Upper lobe of right lung (tissue), 1 donor: Measurements from ENCODE around the gene ART4. TPM values are rescaled to one million over a fixed set of nuclear protein-coding genes. Genes with fewer than 3 reads are reported as not detected.

Experiments used
- ATAC-seq: fragments of 200-7000 bp; cut with Tn5 transposase; one replicate; pipeline ENCODE4 v1.9.1; 2020; ENCODE audit warnings: mild to moderate bottlenecking, moderate library complexity
- DNase-seq: peaks from one replicate; pipeline ENCODE4 v3.0.0-alpha.2; 2020
- H3K27ac ChIP-seq: fragments of 200-600 bp; one replicate; pipeline ENCODE4 v1.8.0; 2022
- H3K27me3 ChIP-seq: fragments of 200-600 bp; one replicate; pipeline ENCODE4 v1.8.0; 2022; ENCODE audit warnings: mild to moderate bottlenecking
- H3K36me3 ChIP-seq: fragments of 200-600 bp; one replicate; pipeline ENCODE4 v1.8.0; 2022
- H3K4me1 ChIP-seq: fragments of 200-600 bp; one replicate; pipeline ENCODE4 v1.8.0; 2022
- H3K4me3 ChIP-seq: fragments of 200-600 bp; one replicate; pipeline ENCODE4 v1.8.0; 2022; ENCODE audit warnings: mild to moderate bottlenecking
- H3K9me3 ChIP-seq: fragments of 200-600 bp; one replicate; pipeline ENCODE4 v1.8.0; 2022
- CTCF ChIP-seq: fragments of 200-600 bp; IDR thresholded peaks from one replicate; pipeline ENCODE4 v1.8.0; 2022; ENCODE audit warnings: antibody characterized with exemption
- intact Hi-C: fragments of 100-400 bp; cut with DNase I; formaldehyde crosslinking; loops from one replicate; pipeline ENCODE4 v1.11.0; 2022
- total RNA-seq: library from RNA; stranded (reverse); fragmentation: NEBNext Ultra II Directional; extraction: Animal tissue kit (Norgen Biotek cat#: 25700); gene quantifications from one replicate; pipeline ENCODE4 v1.2.1, GENCODE V29; 2021
- donor health status: DM: no; HTN: yes; CAD: no; lungs with severe emphysema.

ART4 gene
- total RNA-seq, 1 donor from 2014 or later: 5.7 TPM

- no peak overlapping the region for H3K27ac ChIP-seq
- no peaks in the 10 kb centered on the region for H3K27me3 ChIP-seq
- DNase-seq (no peak), ATAC-seq (no peak)
- no peak overlapping the region for H3K4me3 ChIP-seq
- H3K4me1 ChIP-seq: peaks cover 4% of the 10 kb centered on the region
- no peak for TF ChIP-seq CTCF
- H3K36me3 ChIP-seq: peaks cover 16% of the 10 kb centered on the region
- intact Hi-C loops: no loop called here
- H3K9me3 ChIP-seq: no peaks in the 10 kb centered on the region
Measured at GRCh38 chr12:14781563-14781962, 61.8 kb downstream of the ART4 start.

DNA sequence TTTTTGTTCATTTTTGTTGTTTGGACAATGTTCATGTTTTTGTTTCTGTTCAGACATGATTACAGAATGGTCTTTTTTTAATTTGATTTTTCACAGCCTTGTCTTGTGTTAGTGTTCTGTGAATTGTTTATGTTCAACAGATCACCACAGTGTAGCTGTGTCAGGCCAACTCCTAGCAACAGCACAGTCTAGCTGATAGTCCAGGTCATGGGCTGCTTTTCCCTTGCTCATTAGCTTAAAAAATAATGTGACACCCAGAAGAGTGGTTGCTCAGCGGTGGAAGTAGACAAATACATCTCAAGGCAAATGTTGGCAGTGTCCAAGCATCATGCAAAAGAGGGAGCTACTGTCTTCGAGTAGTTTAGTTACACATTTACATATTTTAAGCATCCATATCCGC, 62.5 kb downstream of the ART4 start:
- no peaks in the 10 kb centered on the region for H3K27me3 ChIP-seq
- H3K9me3 ChIP-seq: no peaks in the 10 kb centered on the region
- H3K36me3 ChIP-seq: peaks cover 9% of the 10 kb centered on the region
- ATAC-seq (no peak), DNase-seq (no peak)
- no peak for TF ChIP-seq CTCF
- intact Hi-C loops: no loop called here
- H3K4me1 ChIP-seq: peaks cover 11% of the 10 kb centered on the region
- H3K4me3 ChIP-seq: no peak overlapping the region
- no peak overlapping the region for H3K27ac ChIP-seq

DNA sequence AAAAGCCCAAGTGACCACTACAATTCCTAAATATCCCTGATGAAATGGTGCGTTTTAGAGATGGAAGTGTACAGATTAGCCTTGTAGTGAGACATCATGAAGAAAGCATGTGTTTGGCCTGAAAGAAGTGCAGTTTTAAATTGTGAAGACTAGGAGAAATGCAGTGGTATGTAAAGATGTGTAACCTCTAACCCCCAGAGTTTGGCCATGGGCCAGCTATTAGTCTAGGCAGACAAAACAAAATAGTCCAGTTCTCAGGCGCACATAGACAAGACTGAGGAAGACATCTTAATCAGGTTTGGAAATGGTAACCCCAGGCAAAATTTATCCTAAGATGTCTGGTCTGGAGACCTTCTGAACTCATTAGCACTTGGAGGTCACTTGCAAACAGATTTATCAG, 63.5 kb downstream of the ART4 start:
- Histone ChIP-seq H3K27me3 (no peaks in the 10 kb centered on the region), H3K36me3 (no peaks in the 10 kb centered on the region), H3K4me1 (peaks cover 13% of the 10 kb centered on the region), H3K27ac (no peak overlapping the region), H3K9me3 (no peaks in the 10 kb centered on the region), H3K4me3 (no peak overlapping the region)
- no peak for TF ChIP-seq CTCF
- intact Hi-C loops: no loop called here
- DNase-seq: no peak
- no peak for ATAC-seq

GRCh38 chr12:14777271-14777670, 66.1 kb downstream of the ART4 start:
- H3K9me3 ChIP-seq: no peaks in the 10 kb centered on the region
- H3K36me3 ChIP-seq: no peaks in the 10 kb centered on the region
- peaks cover 13% of the 10 kb centered on the region for H3K4me1 ChIP-seq
- no peak overlapping the region for H3K27ac ChIP-seq
- no peak overlapping the region for H3K4me3 ChIP-seq
- ATAC-seq (no peak), DNase-seq (no peak)
- H3K27me3 ChIP-seq: no peaks in the 10 kb centered on the region
- intact Hi-C loops: no loop called here
- no peak for TF ChIP-seq CTCF

DNA sequence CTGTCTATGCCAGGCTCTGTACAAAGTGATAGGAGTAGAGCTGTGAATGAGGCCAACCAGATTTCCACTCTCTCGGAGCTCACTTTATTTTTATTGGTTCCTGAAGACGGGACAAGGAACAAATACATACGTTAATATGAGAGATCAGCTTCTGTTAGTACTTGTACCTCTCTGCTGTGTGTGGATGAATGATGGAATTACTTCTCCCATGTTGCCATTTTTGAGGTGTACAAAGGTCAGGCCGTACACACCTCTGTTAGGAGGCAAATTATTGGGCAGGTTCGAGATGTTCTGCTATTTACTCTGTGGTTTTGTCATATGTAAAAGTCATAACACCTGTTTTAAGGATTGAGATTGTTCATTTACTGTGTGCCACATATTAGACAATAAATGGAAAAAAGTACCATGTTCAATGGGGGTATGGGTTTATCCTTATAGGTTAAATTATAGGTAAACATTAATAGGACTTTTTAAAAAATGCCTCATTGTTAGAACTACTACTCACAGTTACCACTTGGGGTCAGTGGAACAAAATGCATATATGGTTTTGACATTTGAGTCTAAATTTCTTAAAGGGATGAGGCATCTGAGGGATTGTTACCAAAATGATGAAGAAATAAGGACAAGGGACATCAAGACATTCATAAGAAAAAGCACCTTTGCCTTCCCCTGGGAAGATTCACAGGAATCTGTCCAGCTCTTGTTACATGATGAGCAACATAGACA, 66.9 kb downstream of the ART4 start:
- intact Hi-C loops: no loop called here
- no peak for DNase-seq

More for the DNA sequence above, 66.9 kb downstream of the ART4 start:
- Histone ChIP-seq H3K27ac (peak overlapping the region; percentile 97), H3K9me3 (no peaks in the 10 kb centered on the region), H3K4me3 (peak overlapping the region; percentile 78), H3K27me3 (no peaks in the 10 kb centered on the region), H3K36me3 (no peaks in the 10 kb centered on the region), H3K4me1 (peaks cover 16% of the 10 kb centered on the region)
- ATAC-seq: no peak
- TF ChIP-seq CTCF: peak; percentile 19
